Measurements from ENCODE around the gene SPRR2E.
"Not testable (repeated sequence)": the region's sequence is repeated elsewhere in the genome, so short reads cannot be mapped to it uniquely, and the experiment has no call there.

The SPRR2E gene

DNA sequence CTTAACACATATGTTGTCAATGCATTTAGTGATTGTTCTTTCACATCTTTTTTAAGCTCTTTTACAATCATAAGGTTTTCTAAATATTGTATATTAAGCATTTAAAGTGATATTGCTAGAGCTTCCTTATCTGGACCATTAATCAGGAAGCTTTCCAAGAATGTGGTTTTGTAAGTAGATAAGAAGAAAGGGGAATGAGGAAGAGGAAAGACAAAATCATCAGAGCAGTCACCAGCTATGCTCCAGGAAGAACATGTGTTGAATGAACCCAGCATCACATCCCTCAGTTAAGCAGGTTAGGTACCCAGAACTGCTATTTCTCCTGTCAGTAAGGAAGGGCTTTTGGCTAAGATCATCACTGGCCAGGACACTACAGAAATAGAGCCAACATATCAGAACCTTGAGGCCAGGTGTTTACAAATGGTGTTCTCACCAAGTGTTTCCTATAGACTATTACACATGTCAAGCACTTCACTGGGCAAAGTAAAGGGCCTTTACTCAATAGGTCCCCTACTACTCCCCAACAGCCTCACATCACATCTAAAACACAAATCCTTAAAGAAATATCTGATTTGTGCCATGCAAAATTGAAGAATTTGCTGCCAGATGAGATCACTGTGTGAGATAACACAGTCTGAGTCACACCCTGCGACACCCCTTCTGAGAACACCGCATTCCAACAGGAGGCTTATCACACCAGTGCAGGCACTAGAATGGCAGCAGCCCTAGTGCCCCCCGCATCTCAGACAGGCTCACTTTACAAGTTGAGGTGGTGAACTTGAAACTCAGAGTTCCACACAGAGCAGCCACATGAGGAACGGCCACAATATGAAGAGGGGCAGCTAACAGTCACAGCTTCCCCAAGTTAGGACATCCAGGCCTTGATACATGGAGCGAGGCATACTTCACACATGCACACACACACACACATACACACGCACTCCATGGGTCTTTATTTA lies 35.2 kb downstream of the SPRR2E start:
- no peak for FAIRE-seq

DNA sequence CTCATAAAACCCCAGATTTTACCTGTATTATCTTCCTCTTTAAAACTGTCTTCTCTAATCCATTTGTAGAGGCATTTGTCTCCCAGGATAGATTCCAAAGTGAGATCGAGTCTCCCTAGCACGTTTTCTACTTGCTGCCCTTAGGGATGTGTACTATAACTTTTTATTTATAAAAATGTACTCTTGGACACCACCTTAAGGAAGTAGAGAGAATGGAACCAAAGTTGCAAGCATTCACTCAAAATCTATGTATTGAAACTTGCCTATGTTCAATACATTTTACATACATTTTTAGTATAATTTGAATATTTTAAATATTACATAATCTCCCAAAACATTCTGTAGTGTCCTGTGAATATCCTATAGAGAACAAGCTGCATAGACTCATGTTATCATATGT lies 36.2 kb downstream of the SPRR2E start:
- FAIRE-seq, result peak; percentile 64

DNA sequence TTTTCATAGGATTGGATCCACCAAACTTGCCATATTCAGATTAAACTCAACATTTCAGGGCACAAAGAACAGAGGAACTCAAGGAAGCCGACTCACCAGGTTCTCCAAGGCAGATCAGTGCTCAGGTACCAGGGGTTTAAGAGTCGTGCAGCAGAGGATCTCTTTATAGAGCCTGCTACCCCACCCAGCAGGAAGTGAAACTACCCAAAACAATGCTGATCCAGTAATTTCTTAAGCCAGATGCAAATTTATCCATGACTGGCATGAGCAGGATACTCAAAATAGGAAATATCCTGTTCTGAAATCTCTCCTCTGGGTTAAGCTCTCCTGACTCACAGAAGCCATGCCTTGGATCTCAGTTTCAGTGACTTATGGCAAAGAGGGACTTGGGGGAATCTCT lies 37.0 kb downstream of the SPRR2E start, which contains the start of gene SPRR2A:
Gene SPRR2A (minus strand): TSS at position 138 of the 400 bp plus-strand sequence. CDS start 777 bp downstream, outside the sequence.
- FAIRE-seq, result no peak

DNA sequence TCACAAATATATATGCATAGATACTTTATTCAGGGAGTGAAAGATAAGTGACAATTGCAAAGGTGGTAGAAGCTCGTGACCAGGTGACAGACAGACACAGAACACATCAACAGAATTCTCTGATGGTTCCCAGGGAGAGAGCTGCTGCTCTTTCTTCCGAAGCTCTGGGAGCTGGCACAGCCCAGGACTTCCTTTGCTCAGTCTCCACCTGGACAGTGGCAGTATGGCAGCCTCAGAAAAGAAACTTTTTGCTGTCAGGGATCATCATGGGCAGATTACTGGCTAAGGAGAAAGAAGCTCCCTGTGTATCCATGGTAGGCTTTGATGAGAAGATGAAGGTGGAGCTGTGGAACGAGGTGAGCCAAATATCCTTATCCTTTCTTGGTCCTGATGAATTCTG lies 38.2 kb downstream of the SPRR2E start:
- not testable (repeated sequence) for FAIRE-seq

DNA sequence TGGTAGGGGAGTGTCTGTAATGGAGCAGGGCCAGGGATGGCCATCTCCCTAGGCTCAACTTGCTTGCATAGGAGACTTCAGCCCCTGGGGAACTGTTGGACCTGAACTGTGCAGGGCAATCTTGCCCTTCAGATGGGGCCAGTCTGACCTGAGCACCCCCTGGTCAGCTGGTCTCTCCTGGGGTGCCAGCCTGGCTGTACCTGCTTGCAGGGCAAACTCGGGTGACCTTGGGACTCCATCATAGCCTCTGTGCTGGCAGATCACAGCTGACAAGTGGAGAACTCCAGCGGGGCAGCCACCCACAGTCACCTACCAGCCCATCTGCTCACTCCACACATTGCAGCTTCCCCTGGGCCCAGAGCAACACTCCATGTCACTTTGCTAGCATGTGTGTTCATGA lies 45.1 kb downstream of the SPRR2E start:
- FAIRE-seq, result no peak
